GM12878 (cell line): Measurements from ENCODE around the gene CNOT3. TPM values are rescaled to one million over a fixed set of nuclear protein-coding genes. Genes with fewer than 3 reads are reported as not detected.
A peak's percentile ranks its signal among the peaks of the same experiment; 100 is the strongest.

Experiments used
- ATAC-seq: fragments of 200-7000 bp; cut with Tn5 transposase; 3 replicates; pipeline ENCODE4 v1.9.1; 2020; ENCODE audit warnings: mild to moderate bottlenecking, moderate library complexity
- BruUV-seq: library from RNA; stranded (reverse); fragments of 400-500 nt; replicated peaks from 2 replicates; lab custom pipeline; 2021; lab: Mats Ljungman, UMichigan
- CTCF ChIA-PET: fragments of 300-600 bp; sonication (Branson Sonifier 250); formaldehyde crosslinking; extraction: SDS; loops from one replicate; lab custom pipeline; 2021; ENCODE audit warnings: inconsistent platforms; lab: Yijun Ruan, JAX
- POLR2A ChIA-PET: fragments of 350-600 bp; formaldehyde crosslinking; extraction: SDS; loops from one replicate; lab custom pipeline; 2021; ENCODE audit warnings: inconsistent platforms; lab: Charles Lee
- RAD21 ChIA-PET: fragments of 300-600 bp; sonication (Branson Sonifier 250); formaldehyde crosslinking; loops from one replicate; lab custom pipeline; 2023; ENCODE audit warnings: antibody characterized with exemption; ENCODE audit not compliant: unreplicated experiment; lab: Charles Lee
- SMC1A ChIA-PET: fragments of 300-600 bp; sonication (Branson Sonifier 250); formaldehyde crosslinking; loops from one replicate; lab custom pipeline; 2023; ENCODE audit not compliant: unreplicated experiment, uncharacterized antibody; lab: Charles Lee
- DNase-seq: peaks from one replicate; pipeline ENCODE4 v3.0.0-alpha.2; 2011; ENCODE audit warnings: low read depth, low spot score
- FAIRE-seq: peaks from 3 replicates; lab custom pipeline; 2011; peaks lifted over from hg19 to GRCh38; lab: Jason Lieb, UNC
- H2AFZ ChIP-seq: 2 replicates; pipeline ENCODE4 v1.6.0; 2011; ENCODE audit warnings: low read depth, low read length, control low read depth; ENCODE audit not compliant: control insufficient read depth
- H3K27ac ChIP-seq: 2 replicates; pipeline ENCODE4 v1.5.1; 2011; ENCODE audit warnings: control low read depth; ENCODE audit not compliant: control insufficient read depth, insufficient read depth
- H3K27me3 ChIP-seq, 2 experiments: replicated peaks in 1 of 2; 2 replicates each; pipeline versions ENCODE4 v1.6.0 to v1.6.1; 2011; ENCODE audit warnings: low read length in 1 of 2; ENCODE audit not compliant: control insufficient read depth in 2 of 2, insufficient read depth in 2 of 2
- H3K36me3 ChIP-seq, 2 experiments: 2 replicates each; pipeline ENCODE4 v1.5.1; 2011; ENCODE audit warnings: low read length in 1 of 2; ENCODE audit not compliant: control insufficient read depth in 2 of 2, insufficient read depth in 2 of 2
- H3K4me1 ChIP-seq: 2 replicates; pipeline ENCODE4 v1.6.1; 2011; ENCODE audit warnings: mild to moderate bottlenecking, low read length, moderate library complexity, mixed read lengths; ENCODE audit not compliant: control insufficient read depth, insufficient read depth
- H3K4me2 ChIP-seq: 2 replicates; pipeline ENCODE4 v1.6.0; 2011; ENCODE audit warnings: control low read depth; ENCODE audit not compliant: control insufficient read depth, insufficient read depth
- H3K4me3 ChIP-seq: fragments of 200-600 bp; sonication (generic); 2 replicates; pipeline ENCODE4 v1.5.1; 2016
- H3K79me2 ChIP-seq: 2 replicates; pipeline ENCODE4 v1.6.0; 2011; ENCODE audit warnings: low read length; ENCODE audit not compliant: control insufficient read depth, insufficient read depth
- H3K9ac ChIP-seq: 2 replicates; pipeline ENCODE4 v1.8.0; 2011; ENCODE audit warnings: low read length, control low read depth, mixed read lengths; ENCODE audit not compliant: control insufficient read depth, insufficient read depth
- H3K9me3 ChIP-seq: replicated peaks from 3 replicates; pipeline ENCODE4 v1.5.1; 2011; ENCODE audit warnings: mild to moderate bottlenecking, low read length; ENCODE audit not compliant: control insufficient read depth, insufficient read depth
- H4K20me1 ChIP-seq: 2 replicates; pipeline ENCODE4 v1.6.0; 2011; ENCODE audit not compliant: control insufficient read depth, insufficient read depth
- ATF2 ChIP-seq: IDR thresholded peaks from 2 replicates; pipeline ENCODE4 v1.6.1; 2012; ENCODE audit warnings: low read length, inconsistent platforms
- ATF3 ChIP-seq: IDR thresholded peaks from 2 replicates; pipeline ENCODE4 v1.6.1; 2011; ENCODE audit warnings: low read depth, mild to moderate bottlenecking, low read length, moderate library complexity, borderline replicate concordance; ENCODE audit errors: extremely low read depth
- ATF7 ChIP-seq: fragments of 450-650 bp; IDR thresholded peaks from 2 replicates; pipeline ENCODE4 v1.6.1; 2016; ENCODE audit warnings: low read depth, mild to moderate bottlenecking
- BACH1 ChIP-seq: fragments of 450-650 bp; IDR thresholded peaks from 2 replicates; pipeline ENCODE4 v1.6.1; 2017; ENCODE audit warnings: mild to moderate bottlenecking, borderline replicate concordance
- BRCA1 ChIP-seq: IDR thresholded peaks from 2 replicates; pipeline ENCODE4 v1.6.1; 2011; ENCODE audit warnings: low read depth, low read length, improper control_type of control experiment
- EGR1 ChIP-seq, 2 experiments: IDR thresholded peaks; 1 replicate in 1 of 2; 2 replicates in 1 of 2; pipeline ENCODE4 v1.6.1; 2011 to 2012; ENCODE audit warnings: low read depth in 2 of 2, low read length in 2 of 2, borderline replicate concordance in 1 of 2, mild to moderate bottlenecking in 1 of 2, moderate library complexity in 1 of 2
- FOS ChIP-seq: IDR thresholded peaks from 3 replicates; pipeline ENCODE4 v1.6.1; 2011; ENCODE audit warnings: borderline replicate concordance; ENCODE audit not compliant: insufficient read length; ENCODE audit errors: extremely low read depth
- HCFC1 ChIP-seq: fragments of 150-350 bp; IDR thresholded peaks from 2 replicates; pipeline ENCODE4 v1.6.1; 2014; ENCODE audit warnings: low read length
- IKZF1 ChIP-seq: fragments of 450-650 bp; conservative IDR thresholded peaks from 2 replicates; pipeline ENCODE4 v1.6.1; 2017; ENCODE audit warnings: antibody characterized with exemption, mild to moderate bottlenecking
- KAT2A ChIP-seq: conservative IDR thresholded peaks from 2 replicates; pipeline ENCODE4 v1.6.1; 2011; ENCODE audit warnings: low read depth, low read length; ENCODE audit not compliant: control insufficient read depth
- NR2C1 ChIP-seq: fragments of 450-650 bp; IDR thresholded peaks from 2 replicates; pipeline ENCODE4 v1.6.1; 2017; ENCODE audit warnings: antibody characterized with exemption, mild to moderate bottlenecking, moderate library complexity
- SIX5 ChIP-seq: IDR thresholded peaks from 2 replicates; pipeline ENCODE4 v1.6.1; 2011; ENCODE audit warnings: mild to moderate bottlenecking, low read depth, low read length, moderate library complexity; ENCODE audit not compliant: severe bottlenecking
- USF2 ChIP-seq: IDR thresholded peaks from 2 replicates; pipeline ENCODE4 v1.6.1; 2011; ENCODE audit warnings: low read depth, low read length, improper control_type of control experiment, borderline replicate concordance
- YY1 ChIP-seq: IDR thresholded peaks from 2 replicates; pipeline ENCODE4 v1.6.1; 2011; ENCODE audit warnings: low read depth, mild to moderate bottlenecking, low read length
- ZNF592 ChIP-seq: fragments of 450-650 bp; IDR thresholded peaks from 2 replicates; pipeline ENCODE4 v1.6.1; 2017; ENCODE audit warnings: mild to moderate bottlenecking, moderate library complexity
- WGBS: methylation state at CpG from one replicate; pipeline ENCODE4 v1.1.6; 2016; ENCODE audit warnings: low lambda C conversion rate; ENCODE audit not compliant: insufficient replicate concordance, insufficient coverage; ENCODE audit errors: missing lambda C conversion rate; 5-methylcytosine and 5-hydroxymethylcytosine counted together
- in situ Hi-C: fragments of 300-500 bp; cut with MboI; formaldehyde crosslinking; loops from 9 replicates; pipeline ENCODE4 v1.14.3; 2018; ENCODE audit warnings: mixed read lengths
- intact Hi-C: fragments of 100-400 bp; cut with micrococcal nuclease; formaldehyde crosslinking; loops from one replicate; pipeline ENCODE4 v1.14.2; 2022; ENCODE audit not compliant: unreplicated experiment
- polyA plus RNA-seq, 11 experiments: library from polyadenylated mRNA; depleted of rRNA in 4 of 11; unstranded in 6 of 11; stranded (reverse) in 5 of 11; fragments of >200 nt; fragmentation: Nextera tagmentation in 4 of 11; fragmentation: Illumina TruSeq in 1 of 11; extraction: Ambion mirVana in 4 of 11; extraction: Trizol in 1 of 11; gene quantifications; 1 replicate in 1 of 11; 2 replicates in 10 of 11; pipeline versions ENCODE4 v1.2.1 to v1.2.3, GENCODE V29; 2011 to 2016; ENCODE audit warnings: inconsistent platforms in 2 of 11, missing spikeins in 2 of 11, low read depth in 1 of 11
- total RNA-seq, 4 experiments: library from RNA; depleted of rRNA in 3 of 4; stranded (reverse); fragments of >200 nt in 3 of 4; fragmentation: Illumina TruSeq in 1 of 4; extraction: Trizol in 1 of 4; gene quantifications; 2 replicates each; pipeline versions ENCODE4 v1.2.1 to v1.2.3, GENCODE V29; 2013 to 2021

Gene CNOT3
- total and polyA plus RNA-seq, 10 of the 15 experiments (the other 5 are each of a cell fraction or from before 2014, with no cell fraction given) = 0.14 to 45.1 (median 14.0) TPM

GRCh38 chr19:54178581-54179261 is 41.2 kb downstream of the CNOT3 start (continued):
- TF ChIP-seq ATF3 = peak; percentile 42; the same call in 1 of the 2 replicates
- no peak for TF ChIP-seq EGR1 (IDR thresholded peaks at IDR 0.05; ENCODE audit: borderline replicate concordance in 1 of 2, low read depth in 2 of 2, low read length in 2 of 2)
- TF ChIP-seq KAT2A = no peak
- peak; percentile 67 for TF ChIP-seq IKZF1
- TF ChIP-seq YY1 = 0 out of 2 replicates have a peak, but pooled peaks have one; percentile 17
- peak; percentile 95 for TF ChIP-seq HCFC1
- peak; percentile 96 for TF ChIP-seq SIX5
- TF ChIP-seq NR2C1 = 0 out of 2 replicates have a peak, but pooled peaks have one; percentile 11

GRCh38 chr19:54179262-54179852 is 41.8 kb downstream of the CNOT3 start:
- Histone ChIP-seq H3K36me3 (peaks cover 0 to 3% of the 10 kb centered on the region in 2 experiments; a peak in 1 of 4 replicates), H3K9ac (no peak overlapping the region), H3K79me2 (no peaks in the 10 kb centered on the region), H3K4me3 (no peak overlapping the region), H3K9me3 (no peaks in the 10 kb centered on the region), H3K27me3 (no peaks in the 10 kb centered on the region), H4K20me1 (no peaks in the 10 kb centered on the region), H2AFZ (no peak overlapping the region), H3K4me1 (no peaks in the 10 kb centered on the region), H3K27ac (no peak overlapping the region), H3K4me2 (no peak overlapping the region)
- SMC1A ChIA-PET = no interaction called here
- FAIRE-seq = no peak
- WGBS = 89% methylated on average over 10 of the region's 10 CpGs
- POLR2A ChIA-PET = no interaction called here
- RAD21 ChIA-PET = no interaction called here
- intact Hi-C loops = no loop called here
- CTCF ChIA-PET = interaction anchor here (0.7 to 1.4 kb wide), 4 partner anchors 9 to 211 kb away, joined by 3 read pairs; partner anchors contain the start of gene MBOAT7
- BruUV-seq = no TSS peak
- ATAC-seq = no peak
- in situ Hi-C loops = no loop called here
- no peak for DNase-seq
- no peak for TF ChIP-seq SIX5
- TF ChIP-seq ATF2 = no peak
- TF ChIP-seq USF2 = no peak
- no peak for TF ChIP-seq BACH1
- no peak for TF ChIP-seq BRCA1
- TF ChIP-seq ZNF592 = no peak
- TF ChIP-seq ATF7 = no peak
- no peak for TF ChIP-seq FOS
